DOHH2 (cell line): ENCODE measurements around the gene HIVEP3.
"Not testable (repeated sequence)": the region's sequence is repeated elsewhere in the genome, so short reads cannot be mapped to it uniquely, and the experiment has no call there.

ENCODE experiments used
- H3F3A ChIP-seq: fragments of 200-600 bp; sonication (generic), shearing (Covaris generic); 2 replicates; pipeline ENCODE4 v1.6.0; 2016; ENCODE audit warnings: antibody characterized with exemption, mild to moderate bottlenecking; ENCODE audit not compliant: control insufficient read depth, insufficient read depth
- H3K27ac ChIP-seq: fragments of 200-600 bp; sonication (generic); 2 replicates; pipeline ENCODE4 v1.5.1; 2014; ENCODE audit warnings: low read depth, mild to moderate bottlenecking, low read length, moderate library complexity
- H3K27me3 ChIP-seq: fragments of 200-600 bp; sonication (generic); 2 replicates; pipeline ENCODE4 v1.6.1; 2014; ENCODE audit warnings: mild to moderate bottlenecking, low read length, mixed read lengths; ENCODE audit not compliant: control insufficient read depth
- H3K36me3 ChIP-seq: fragments of 200-600 bp; sonication (generic); 2 replicates; pipeline ENCODE4 v1.6.1; 2014; ENCODE audit warnings: mild to moderate bottlenecking, low read length, moderate library complexity, mixed read lengths; ENCODE audit not compliant: control insufficient read depth
- H3K4me1 ChIP-seq: fragments of 200-600 bp; sonication (generic); 2 replicates; pipeline ENCODE4 v1.6.1; 2014; ENCODE audit warnings: mild to moderate bottlenecking, low read length, mixed read lengths; ENCODE audit not compliant: control insufficient read depth
- H3K4me2 ChIP-seq: fragments of 200-600 bp; sonication (generic); 2 replicates; pipeline ENCODE4 v1.6.0; 2014; ENCODE audit warnings: mild to moderate bottlenecking, low read length, moderate library complexity
- H3K4me3 ChIP-seq: fragments of 200-600 bp; sonication (generic); 2 replicates; pipeline ENCODE4 v1.5.1; 2014; ENCODE audit warnings: mild to moderate bottlenecking, low read length, mixed read lengths
- H3K79me2 ChIP-seq: fragments of 200-600 bp; sonication (generic); 2 replicates; pipeline ENCODE4 v1.6.1; 2014; ENCODE audit warnings: mild to moderate bottlenecking, low read length, mixed read lengths; ENCODE audit not compliant: control insufficient read depth
- H3K9me2 ChIP-seq: fragments of 200-600 bp; sonication (generic); replicated peaks from 2 replicates; pipeline ENCODE4 v1.6.1; 2014; ENCODE audit warnings: mild to moderate bottlenecking, low read length, mixed read lengths; ENCODE audit not compliant: control insufficient read depth
- H3K9me3 ChIP-seq: fragments of 200-600 bp; sonication (generic); 2 replicates; pipeline ENCODE4 v1.6.1; 2014; ENCODE audit warnings: antibody characterized with exemption, low read length, mixed read lengths; ENCODE audit not compliant: control insufficient read depth, insufficient read depth
- H4K20me1 ChIP-seq: fragments of 200-600 bp; sonication (generic); 2 replicates; pipeline ENCODE4 v1.6.0; 2014; ENCODE audit warnings: low read depth, mild to moderate bottlenecking, antibody characterized with exemption, low read length, moderate library complexity; ENCODE audit not compliant: control insufficient read depth, insufficient read depth
- EZH2phosphoT487 ChIP-seq: fragments of 200-600 bp; sonication (generic); IDR thresholded peaks from 2 replicates; pipeline ENCODE4 v1.6.1; 2017; ENCODE audit warnings: borderline replicate concordance, mild to moderate bottlenecking, antibody characterized with exemption, low read length, moderate library complexity, mixed read lengths
- TF ChIP-seq, protein P1 (sequence below): fragments of 200-600 bp; sonication (generic); IDR thresholded peaks from one replicate; pipeline ENCODE4 v1.5.1; 2014; ENCODE audit warnings: antibody characterized with exemption, mild to moderate bottlenecking, low read depth, low read length; ENCODE audit not compliant: poor library complexity, severe bottlenecking

HIVEP3 gene

DNA sequence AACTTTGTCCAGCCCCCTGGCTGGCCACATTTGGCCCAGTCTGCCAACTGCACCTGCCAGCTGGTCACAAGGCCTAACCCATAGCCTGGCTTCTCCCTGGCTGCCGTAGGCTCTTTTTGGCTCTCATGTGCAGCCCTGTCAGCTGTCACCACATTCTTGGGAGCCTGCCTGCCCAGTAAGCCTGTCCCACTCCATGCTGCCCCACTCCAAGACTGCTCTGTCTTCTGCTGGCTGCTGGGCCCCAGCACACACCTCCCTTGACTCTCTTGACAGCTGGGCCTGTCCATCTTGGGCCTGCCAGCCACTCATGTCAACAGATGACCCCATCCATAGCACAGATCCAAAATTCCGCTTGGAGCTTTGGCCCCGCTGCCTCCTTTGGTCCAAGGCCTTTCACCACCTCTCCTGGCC lies 360.0 kb downstream of the HIVEP3 start:
- no peaks in the 10 kb centered on the region for H3F3A ChIP-seq
- no peaks in the 10 kb centered on the region for H3K36me3 ChIP-seq
- no peaks in the 10 kb centered on the region for H3K27me3 ChIP-seq
- H3K79me2 ChIP-seq, result no peaks in the 10 kb centered on the region
- H3K9me3 ChIP-seq, result no peaks in the 10 kb centered on the region
- no peak for TF ChIP-seq EZH2phosphoT487
- no peak overlapping the region for H3K4me2 ChIP-seq
- no peak overlapping the region for H3K27ac ChIP-seq
- H3K4me3 ChIP-seq, result no peak overlapping the region
- H3K9me2 ChIP-seq, result no peaks in the 10 kb centered on the region
- H4K20me1 ChIP-seq, result no peaks in the 10 kb centered on the region
- no peaks in the 10 kb centered on the region for H3K4me1 ChIP-seq

DNA sequence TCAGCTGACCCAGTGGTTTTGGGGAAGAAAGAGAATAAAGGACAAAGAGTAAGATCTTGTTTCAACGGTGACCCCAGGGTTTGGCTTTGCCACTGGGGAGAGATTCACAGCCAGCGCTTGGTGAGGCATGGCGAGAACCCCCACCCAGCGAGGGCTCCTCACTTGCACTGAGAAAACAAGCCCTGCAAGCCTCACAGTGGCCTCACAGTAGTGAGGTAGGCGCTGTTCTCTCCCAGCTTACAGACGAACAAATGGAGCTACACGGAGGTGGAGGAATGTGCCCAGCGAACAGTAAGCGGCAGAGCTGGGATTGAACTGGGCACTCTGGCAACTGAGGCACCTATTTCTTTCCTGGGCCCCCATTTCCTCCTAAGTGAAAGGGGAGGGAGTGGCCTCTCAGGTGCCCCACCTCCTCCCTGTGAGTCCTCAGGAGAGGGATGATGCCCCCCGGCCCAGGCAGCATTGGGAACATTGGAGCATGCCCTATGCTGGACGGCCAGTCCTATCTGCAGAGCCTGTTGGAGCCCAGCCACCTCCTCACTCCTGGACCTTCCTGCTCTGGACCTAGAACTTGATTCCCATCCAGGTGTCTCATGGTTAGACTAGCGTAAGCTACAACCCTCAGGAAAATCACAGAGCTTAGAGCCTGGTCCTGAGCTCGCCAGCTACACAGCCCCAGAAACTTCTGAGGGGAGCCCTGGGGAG lies 360.8 kb downstream of the HIVEP3 start:
- no peaks in the 10 kb centered on the region for H3K9me3 ChIP-seq
- no peak overlapping the region for H3K27ac ChIP-seq
- TF ChIP-seq EZH2phosphoT487, result no peak
- TF ChIP-seq, protein P1, sequence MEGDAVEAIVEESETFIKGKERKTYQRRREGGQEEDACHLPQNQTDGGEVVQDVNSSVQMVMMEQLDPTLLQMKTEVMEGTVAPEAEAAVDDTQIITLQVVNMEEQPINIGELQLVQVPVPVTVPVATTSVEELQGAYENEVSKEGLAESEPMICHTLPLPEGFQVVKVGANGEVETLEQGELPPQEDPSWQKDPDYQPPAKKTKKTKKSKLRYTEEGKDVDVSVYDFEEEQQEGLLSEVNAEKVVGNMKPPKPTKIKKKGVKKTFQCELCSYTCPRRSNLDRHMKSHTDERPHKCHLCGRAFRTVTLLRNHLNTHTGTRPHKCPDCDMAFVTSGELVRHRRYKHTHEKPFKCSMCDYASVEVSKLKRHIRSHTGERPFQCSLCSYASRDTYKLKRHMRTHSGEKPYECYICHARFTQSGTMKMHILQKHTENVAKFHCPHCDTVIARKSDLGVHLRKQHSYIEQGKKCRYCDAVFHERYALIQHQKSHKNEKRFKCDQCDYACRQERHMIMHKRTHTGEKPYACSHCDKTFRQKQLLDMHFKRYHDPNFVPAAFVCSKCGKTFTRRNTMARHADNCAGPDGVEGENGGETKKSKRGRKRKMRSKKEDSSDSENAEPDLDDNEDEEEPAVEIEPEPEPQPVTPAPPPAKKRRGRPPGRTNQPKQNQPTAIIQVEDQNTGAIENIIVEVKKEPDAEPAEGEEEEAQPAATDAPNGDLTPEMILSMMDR, result no peak
- H3K36me3 ChIP-seq, result no peaks in the 10 kb centered on the region
- no peaks in the 10 kb centered on the region for H3K27me3 ChIP-seq
- H4K20me1 ChIP-seq, result no peaks in the 10 kb centered on the region
- no peaks in the 10 kb centered on the region for H3F3A ChIP-seq
- no peak overlapping the region for H3K4me3 ChIP-seq
- no peaks in the 10 kb centered on the region for H3K9me2 ChIP-seq
- H3K79me2 ChIP-seq, result no peaks in the 10 kb centered on the region
- H3K4me2 ChIP-seq, result no peak overlapping the region
- no peaks in the 10 kb centered on the region for H3K4me1 ChIP-seq

DNA sequence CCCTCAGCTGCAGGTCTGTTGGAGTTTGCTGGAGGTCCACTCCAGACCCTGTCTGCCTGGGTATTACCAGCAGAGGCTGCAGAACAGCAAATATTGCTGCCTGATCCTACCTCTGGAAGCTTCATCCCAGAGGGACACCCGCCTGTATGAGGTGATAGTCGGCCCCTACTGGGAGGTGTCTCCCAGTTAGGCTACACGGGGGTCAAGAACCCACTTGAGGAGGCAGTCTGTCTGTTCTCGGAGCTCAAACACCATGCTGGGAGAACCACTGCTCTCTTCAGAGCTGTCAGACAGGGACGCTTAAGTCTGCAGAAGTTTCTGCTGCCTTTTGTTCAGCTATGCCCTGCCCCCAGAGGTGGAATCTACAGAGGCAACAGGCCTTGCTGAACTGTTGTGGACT lies 364.0 kb downstream of the HIVEP3 start:
- not testable (repeated sequence) for H3K4me3 ChIP-seq, H4K20me1 ChIP-seq, H3K27me3 ChIP-seq, H3K79me2 ChIP-seq, H3K36me3 ChIP-seq, H3K9me2 ChIP-seq, H3K4me1 ChIP-seq, H3K4me2 ChIP-seq, H3K9me3 ChIP-seq, H3F3A ChIP-seq, H3K27ac ChIP-seq

DNA sequence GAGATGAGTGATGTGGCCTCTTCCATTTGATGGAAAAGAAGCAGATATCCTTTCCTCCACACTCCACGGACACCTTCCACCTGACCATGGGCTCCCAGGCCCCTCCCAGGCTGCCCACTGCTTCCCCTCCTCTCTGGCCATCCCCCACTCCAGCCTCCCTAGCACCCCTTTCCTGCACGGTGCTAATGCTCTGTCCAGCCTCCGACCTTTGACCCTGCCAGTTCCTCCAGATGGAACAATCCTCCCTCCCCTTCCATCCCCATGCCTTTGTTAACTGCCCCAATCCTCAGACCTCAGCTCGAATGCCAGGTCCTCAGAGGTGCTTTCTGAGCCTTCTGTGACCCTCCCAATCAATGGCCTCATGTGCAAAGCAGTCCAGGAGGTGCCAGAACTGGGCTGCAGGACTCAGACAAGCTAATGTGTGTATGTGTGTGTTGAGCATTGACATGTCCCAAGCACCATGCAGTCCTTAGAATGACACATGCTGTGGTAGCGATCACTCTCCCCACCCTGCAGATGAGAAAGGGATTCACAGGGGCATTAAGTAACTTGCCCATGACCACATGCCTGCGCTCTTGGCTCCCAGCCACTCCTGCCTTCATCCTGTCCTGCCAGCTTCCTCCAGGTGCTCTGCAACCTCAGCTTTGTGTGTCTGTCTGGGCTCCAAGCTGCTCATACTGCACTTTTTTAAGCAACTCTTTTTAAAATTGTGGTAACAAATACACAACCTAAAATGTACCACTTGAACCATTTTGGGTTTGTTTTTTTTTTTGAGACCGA lies 370.8 kb downstream of the HIVEP3 start:
- no peak overlapping the region for H3K4me2 ChIP-seq

More for the DNA sequence above, 370.8 kb downstream of the HIVEP3 start:
- Histone ChIP-seq H3K36me3 (no peaks in the 10 kb centered on the region), H3K27ac (no peak overlapping the region), H3K79me2 (no peaks in the 10 kb centered on the region), H3F3A (no peaks in the 10 kb centered on the region), H3K9me2 (no peaks in the 10 kb centered on the region), H3K9me3 (peaks cover 12% of the 10 kb centered on the region; the same call in 1 of the 2 replicates), H3K27me3 (no peaks in the 10 kb centered on the region), H3K4me3 (no peak overlapping the region), H3K4me1 (no peaks in the 10 kb centered on the region), H4K20me1 (no peaks in the 10 kb centered on the region)
- TF ChIP-seq, protein P1, result no peak
- no peak for TF ChIP-seq EZH2phosphoT487
